Measurements from ENCODE around the gene TENT5A.

TENT5A gene

GRCh38 chr6:81774542-81774941, 22.1 kb upstream of the TENT5A start:
- Histone ChIP-seq H3K9me2 (ENCODE audit: low read depth, low read length) (no peaks in the 10 kb centered on the region), H3K4me3 (ENCODE audit: low read depth, low read length, poor library complexity, severe bottlenecking) (no peak overlapping the region), H3K27ac (ENCODE audit: low read depth, low read length, poor library complexity, severe bottlenecking) (no peak overlapping the region), H4K20me1 (ENCODE audit: insufficient read depth, low read length) (no peaks in the 10 kb centered on the region), H3F3A (ENCODE audit: insufficient read depth, low read length) (no peaks in the 10 kb centered on the region), H2AFZ (ENCODE audit: low read length) (no peak overlapping the region), H3K4me1 (ENCODE audit: insufficient read depth, low read length, severe bottlenecking) (no peaks in the 10 kb centered on the region), H3K27me3 (ENCODE audit: insufficient read depth, low read length) (no peaks in the 10 kb centered on the region), H3K9ac (ENCODE audit: low read length) (no peak overlapping the region), H3K4me2 (ENCODE audit: low read length) (no peak overlapping the region), H3K9me3 (ENCODE audit: low read length) (no peaks in the 10 kb centered on the region), H3K36me3 (ENCODE audit: insufficient read depth, low read length) (no peaks in the 10 kb centered on the region), H3K79me2 (ENCODE audit: insufficient read depth, low read length) (no peaks in the 10 kb centered on the region)
- no peak for TF ChIP-seq CTCF (IDR thresholded peaks at IDR 0.05; ENCODE audit: low read length)
- no peak for TF ChIP-seq EZH2 (IDR thresholded peaks at IDR 0.05; ENCODE audit: borderline replicate concordance, low read length)

- no peaks in the 10 kb centered on the region for H3K9me2 ChIP-seq (ENCODE audit: low read depth, low read length)
- H2AFZ ChIP-seq (ENCODE audit: low read length) = no peak overlapping the region
- no peak overlapping the region for H3K27ac ChIP-seq (ENCODE audit: low read depth, low read length, poor library complexity, severe bottlenecking)
- TF ChIP-seq CTCF (IDR thresholded peaks at IDR 0.05; ENCODE audit: low read length) = no peak
- no peak for TF ChIP-seq EZH2 (IDR thresholded peaks at IDR 0.05; ENCODE audit: borderline replicate concordance, low read length)
- no peaks in the 10 kb centered on the region for H3K27me3 ChIP-seq (ENCODE audit: insufficient read depth, low read length)
- H3K9ac ChIP-seq (ENCODE audit: low read length) = no peak overlapping the region
- H3K4me1 ChIP-seq (ENCODE audit: insufficient read depth, low read length, severe bottlenecking) = no peaks in the 10 kb centered on the region
- no peaks in the 10 kb centered on the region for H3K79me2 ChIP-seq (ENCODE audit: insufficient read depth, low read length)
- no peaks in the 10 kb centered on the region for H3F3A ChIP-seq (ENCODE audit: insufficient read depth, low read length)
- no peaks in the 10 kb centered on the region for H4K20me1 ChIP-seq (ENCODE audit: insufficient read depth, low read length)
- H3K4me2 ChIP-seq (ENCODE audit: low read length) = no peak overlapping the region
- no peaks in the 10 kb centered on the region for H3K36me3 ChIP-seq (ENCODE audit: insufficient read depth, low read length)
- H3K4me3 ChIP-seq (ENCODE audit: low read depth, low read length, poor library complexity, severe bottlenecking) = no peak overlapping the region
- H3K9me3 ChIP-seq (ENCODE audit: low read length) = no peaks in the 10 kb centered on the region
These were observed 21.4 kb upstream of the TENT5A start for GRCh38 chr6:81773887-81774286.

- Histone ChIP-seq H3K27ac (ENCODE audit: low read depth, low read length, poor library complexity, severe bottlenecking) (no peak overlapping the region), H3K4me3 (ENCODE audit: low read depth, low read length, poor library complexity, severe bottlenecking) (no peak overlapping the region), H4K20me1 (ENCODE audit: insufficient read depth, low read length) (no peaks in the 10 kb centered on the region), H3K9me3 (ENCODE audit: low read length) (no peaks in the 10 kb centered on the region), H3K36me3 (ENCODE audit: insufficient read depth, low read length) (no peaks in the 10 kb centered on the region), H3F3A (ENCODE audit: insufficient read depth, low read length) (no peaks in the 10 kb centered on the region), H3K9me2 (ENCODE audit: low read depth, low read length) (no peaks in the 10 kb centered on the region), H3K4me1 (ENCODE audit: insufficient read depth, low read length, severe bottlenecking) (no peaks in the 10 kb centered on the region), H3K79me2 (ENCODE audit: insufficient read depth, low read length) (no peaks in the 10 kb centered on the region), H3K4me2 (ENCODE audit: low read length) (no peak overlapping the region), H3K27me3 (ENCODE audit: insufficient read depth, low read length) (no peaks in the 10 kb centered on the region), H2AFZ (ENCODE audit: low read length) (no peak overlapping the region), H3K9ac (ENCODE audit: low read length) (no peak overlapping the region)
- TF ChIP-seq CTCF (IDR thresholded peaks at IDR 0.05; ENCODE audit: low read length) = no peak
These were observed 20.3 kb upstream of the TENT5A start for GRCh38 chr6:81772741-81773140.
